Measurements from ENCODE around the gene TRAK2. TPM values are rescaled to one million over a fixed set of nuclear protein-coding genes. Genes with fewer than 3 reads are reported as not detected.
A peak's percentile ranks its signal among the peaks of the same experiment; 100 is the strongest.

The TRAK2 gene
- total and polyA plus RNA-seq, 2 of the 13 experiments (the other 11 are each of a cell fraction or from before 2014, with no cell fraction given), result 7.7 to 21.0 TPM

DNA sequence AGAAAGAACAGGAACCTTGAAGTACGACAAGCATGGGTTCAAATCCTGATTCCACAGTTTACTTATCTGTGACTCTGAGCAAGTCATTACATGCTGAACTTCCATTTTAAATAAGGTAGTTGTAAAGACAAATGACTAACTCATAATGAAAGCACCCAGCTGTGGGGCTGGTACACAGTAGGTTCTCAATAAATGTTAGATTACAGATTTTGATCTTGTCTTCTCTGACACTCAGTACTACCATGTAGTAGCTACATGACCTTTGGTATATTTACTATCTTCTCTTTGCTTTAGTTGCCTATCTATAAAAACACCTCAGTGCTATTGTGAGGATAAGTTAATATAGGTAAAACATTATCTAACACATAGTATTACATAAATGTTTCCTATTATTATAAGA lies 3.2 kb downstream of the TRAK2 start (continued):
- TF ChIP-seq, protein P1, sequence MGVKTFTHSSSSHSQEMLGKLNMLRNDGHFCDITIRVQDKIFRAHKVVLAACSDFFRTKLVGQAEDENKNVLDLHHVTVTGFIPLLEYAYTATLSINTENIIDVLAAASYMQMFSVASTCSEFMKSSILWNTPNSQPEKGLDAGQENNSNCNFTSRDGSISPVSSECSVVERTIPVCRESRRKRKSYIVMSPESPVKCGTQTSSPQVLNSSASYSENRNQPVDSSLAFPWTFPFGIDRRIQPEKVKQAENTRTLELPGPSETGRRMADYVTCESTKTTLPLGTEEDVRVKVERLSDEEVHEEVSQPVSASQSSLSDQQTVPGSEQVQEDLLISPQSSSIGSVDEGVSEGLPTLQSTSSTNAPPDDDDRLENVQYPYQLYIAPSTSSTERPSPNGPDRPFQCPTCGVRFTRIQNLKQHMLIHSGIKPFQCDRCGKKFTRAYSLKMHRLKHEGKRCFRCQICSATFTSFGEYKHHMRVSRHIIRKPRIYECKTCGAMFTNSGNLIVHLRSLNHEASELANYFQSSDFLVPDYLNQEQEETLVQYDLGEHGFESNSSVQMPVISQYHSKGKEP (CRISPR knock-in tag; IDR thresholded peaks at IDR 0.05), result no peak
- TF ChIP-seq, protein P2, sequence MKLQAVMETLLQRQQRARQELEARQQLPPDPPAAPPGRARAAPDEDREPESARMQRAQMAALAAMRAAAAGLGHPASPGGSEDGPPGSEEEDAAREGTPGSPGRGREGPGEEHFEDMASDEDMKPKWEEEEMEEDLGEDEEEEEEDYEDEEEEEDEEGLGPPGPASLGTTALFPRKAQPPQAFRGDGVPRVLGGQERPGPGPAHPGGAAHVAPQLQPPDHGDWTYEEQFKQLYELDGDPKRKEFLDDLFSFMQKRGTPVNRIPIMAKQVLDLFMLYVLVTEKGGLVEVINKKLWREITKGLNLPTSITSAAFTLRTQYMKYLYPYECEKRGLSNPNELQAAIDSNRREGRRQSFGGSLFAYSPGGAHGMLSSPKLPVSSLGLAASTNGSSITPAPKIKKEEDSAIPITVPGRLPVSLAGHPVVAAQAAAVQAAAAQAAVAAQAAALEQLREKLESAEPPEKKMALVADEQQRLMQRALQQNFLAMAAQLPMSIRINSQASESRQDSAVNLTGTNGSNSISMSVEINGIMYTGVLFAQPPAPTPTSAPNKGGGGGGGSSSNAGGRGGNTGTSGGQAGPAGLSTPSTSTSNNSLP (IDR thresholded peaks at IDR 0.05; ENCODE audit: low read depth, low read length), result peak; percentile 43; the same call in 1 of the 2 replicates
- TF ChIP-seq RFX5 (IDR thresholded peaks at IDR 0.05; ENCODE audit: low read depth, low read length) (no peak), ZNF674 (CRISPR knock-in tag; IDR thresholded peaks at IDR 0.05; ENCODE audit: low read depth) (no peak), HMGXB4 (CRISPR knock-in tag; IDR thresholded peaks at IDR 0.05; ENCODE audit: borderline replicate concordance in 1 of 2, low read depth in 1 of 2) (no peak), ZNF207 (IDR thresholded peaks at IDR 0.05; ENCODE audit: borderline replicate concordance) (no peak), ZNF598 (CRISPR knock-in tag; IDR thresholded peaks at IDR 0.05; ENCODE audit: borderline replicate concordance) (no peak), ZFX (CRISPR knock-in tag; IDR thresholded peaks at IDR 0.05; ENCODE audit: low read depth) (no peak), HNRNPLL (IDR thresholded peaks at IDR 0.05; ENCODE audit: low read depth, low read length, poor library complexity, severe bottlenecking) (no peak), MXD4 (CRISPR knock-in tag; IDR thresholded peaks at IDR 0.05) (no peak)
- TF ChIP-seq, protein P3, sequence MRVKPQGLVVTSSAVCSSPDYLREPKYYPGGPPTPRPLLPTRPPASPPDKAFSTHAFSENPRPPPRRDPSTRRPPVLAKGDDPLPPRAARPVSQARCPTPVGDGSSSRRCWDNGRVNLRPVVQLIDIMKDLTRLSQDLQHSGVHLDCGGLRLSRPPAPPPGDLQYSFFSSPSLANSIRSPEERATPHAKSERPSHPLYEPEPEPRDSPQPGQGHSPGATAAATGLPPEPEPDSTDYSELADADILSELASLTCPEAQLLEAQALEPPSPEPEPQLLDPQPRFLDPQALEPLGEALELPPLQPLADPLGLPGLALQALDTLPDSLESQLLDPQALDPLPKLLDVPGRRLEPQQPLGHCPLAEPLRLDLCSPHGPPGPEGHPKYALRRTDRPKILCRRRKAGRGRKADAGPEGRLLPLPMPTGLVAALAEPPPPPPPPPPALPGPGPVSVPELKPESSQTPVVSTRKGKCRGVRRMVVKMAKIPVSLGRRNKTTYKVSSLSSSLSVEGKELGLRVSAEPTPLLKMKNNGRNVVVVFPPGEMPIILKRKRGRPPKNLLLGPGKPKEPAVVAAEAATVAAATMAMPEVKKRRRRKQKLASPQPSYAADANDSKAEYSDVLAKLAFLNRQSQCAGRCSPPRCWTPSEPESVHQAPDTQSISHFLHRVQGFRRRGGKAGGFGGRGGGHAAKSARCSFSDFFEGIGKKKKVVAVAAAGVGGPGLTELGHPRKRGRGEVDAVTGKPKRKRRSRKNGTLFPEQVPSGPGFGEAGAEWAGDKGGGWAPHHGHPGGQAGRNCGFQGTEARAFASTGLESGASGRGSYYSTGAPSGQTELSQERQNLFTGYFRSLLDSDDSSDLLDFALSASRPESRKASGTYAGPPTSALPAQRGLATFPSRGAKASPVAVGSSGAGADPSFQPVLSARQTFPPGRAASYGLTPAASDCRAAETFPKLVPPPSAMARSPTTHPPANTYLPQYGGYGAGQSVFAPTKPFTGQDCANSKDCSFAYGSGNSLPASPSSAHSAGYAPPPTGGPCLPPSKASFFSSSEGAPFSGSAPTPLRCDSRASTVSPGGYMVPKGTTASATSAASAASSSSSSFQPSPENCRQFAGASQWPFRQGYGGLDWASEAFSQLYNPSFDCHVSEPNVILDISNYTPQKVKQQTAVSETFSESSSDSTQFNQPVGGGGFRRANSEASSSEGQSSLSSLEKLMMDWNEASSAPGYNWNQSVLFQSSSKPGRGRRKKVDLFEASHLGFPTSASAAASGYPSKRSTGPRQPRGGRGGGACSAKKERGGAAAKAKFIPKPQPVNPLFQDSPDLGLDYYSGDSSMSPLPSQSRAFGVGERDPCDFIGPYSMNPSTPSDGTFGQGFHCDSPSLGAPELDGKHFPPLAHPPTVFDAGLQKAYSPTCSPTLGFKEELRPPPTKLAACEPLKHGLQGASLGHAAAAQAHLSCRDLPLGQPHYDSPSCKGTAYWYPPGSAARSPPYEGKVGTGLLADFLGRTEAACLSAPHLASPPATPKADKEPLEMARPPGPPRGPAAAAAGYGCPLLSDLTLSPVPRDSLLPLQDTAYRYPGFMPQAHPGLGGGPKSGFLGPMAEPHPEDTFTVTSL (CRISPR knock-in tag; IDR thresholded peaks at IDR 0.05; ENCODE audit: borderline replicate concordance), result no peak
- TF ChIP-seq, protein P4, sequence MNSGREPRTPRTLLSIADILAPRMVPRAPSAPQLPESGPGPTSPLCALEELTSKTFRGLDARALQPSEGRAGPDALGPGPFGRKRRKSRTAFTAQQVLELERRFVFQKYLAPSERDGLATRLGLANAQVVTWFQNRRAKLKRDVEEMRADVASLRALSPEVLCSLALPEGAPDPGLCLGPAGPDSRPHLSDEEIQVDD (CRISPR knock-in tag; IDR thresholded peaks at IDR 0.05; ENCODE audit: borderline replicate concordance), result no peak
- TF ChIP-seq, protein P5, sequence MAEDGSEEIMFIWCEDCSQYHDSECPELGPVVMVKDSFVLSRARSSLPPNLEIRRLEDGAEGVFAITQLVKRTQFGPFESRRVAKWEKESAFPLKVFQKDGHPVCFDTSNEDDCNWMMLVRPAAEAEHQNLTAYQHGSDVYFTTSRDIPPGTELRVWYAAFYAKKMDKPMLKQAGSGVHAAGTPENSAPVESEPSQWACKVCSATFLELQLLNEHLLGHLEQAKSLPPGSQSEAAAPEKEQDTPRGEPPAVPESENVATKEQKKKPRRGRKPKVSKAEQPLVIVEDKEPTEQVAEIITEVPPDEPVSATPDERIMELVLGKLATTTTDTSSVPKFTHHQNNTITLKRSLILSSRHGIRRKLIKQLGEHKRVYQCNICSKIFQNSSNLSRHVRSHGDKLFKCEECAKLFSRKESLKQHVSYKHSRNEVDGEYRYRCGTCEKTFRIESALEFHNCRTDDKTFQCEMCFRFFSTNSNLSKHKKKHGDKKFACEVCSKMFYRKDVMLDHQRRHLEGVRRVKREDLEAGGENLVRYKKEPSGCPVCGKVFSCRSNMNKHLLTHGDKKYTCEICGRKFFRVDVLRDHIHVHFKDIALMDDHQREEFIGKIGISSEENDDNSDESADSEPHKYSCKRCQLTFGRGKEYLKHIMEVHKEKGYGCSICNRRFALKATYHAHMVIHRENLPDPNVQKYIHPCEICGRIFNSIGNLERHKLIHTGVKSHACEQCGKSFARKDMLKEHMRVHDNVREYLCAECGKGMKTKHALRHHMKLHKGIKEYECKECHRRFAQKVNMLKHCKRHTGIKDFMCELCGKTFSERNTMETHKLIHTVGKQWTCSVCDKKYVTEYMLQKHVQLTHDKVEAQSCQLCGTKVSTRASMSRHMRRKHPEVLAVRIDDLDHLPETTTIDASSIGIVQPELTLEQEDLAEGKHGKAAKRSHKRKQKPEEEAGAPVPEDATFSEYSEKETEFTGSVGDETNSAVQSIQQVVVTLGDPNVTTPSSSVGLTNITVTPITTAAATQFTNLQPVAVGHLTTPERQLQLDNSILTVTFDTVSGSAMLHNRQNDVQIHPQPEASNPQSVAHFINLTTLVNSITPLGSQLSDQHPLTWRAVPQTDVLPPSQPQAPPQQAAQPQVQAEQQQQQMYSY (CRISPR knock-in tag; IDR thresholded peaks at IDR 0.05), result no peak

Measured in HepG2 (cell line).